HG03520 (cell line): ENCODE results near the gene OR51B5.
"Not testable (repeated sequence)": the region's sequence is repeated elsewhere in the genome, so short reads cannot be mapped to it uniquely, and the experiment has no call there.

Source experiments
- ATAC-seq: cut with Tn5 transposase; IDR thresholded peaks from one replicate; pipeline ENCODE4 v1.9.1; 2021; ENCODE audit warnings: mild to moderate bottlenecking, moderate library complexity; ENCODE audit not compliant: unreplicated experiment

The OR51B5 gene

GRCh38 chr11:5336331-5336730 lies 7.0 kb downstream of the OR51B5 start:
- no peak for ATAC-seq

- ATAC-seq, result no peak
These were observed 8.2 kb downstream of the OR51B5 start for GRCh38 chr11:5335170-5335569.

GRCh38 chr11:5324197-5324596 lies 19.1 kb downstream of the OR51B5 start, which contains the start of gene OR51B2:
TSS of gene OR51B2 (minus strand) at chr11:5324297. CDS start at chr11:5324297, 0 bp downstream.
- ATAC-seq, result no peak

GRCh38 chr11:5317292-5317691 lies 26.0 kb downstream of the OR51B5 start:
- no peak for ATAC-seq

- not testable (repeated sequence) for ATAC-seq
These were observed 29.8 kb downstream of the OR51B5 start for GRCh38 chr11:5313326-5314023.

- no peak for ATAC-seq
These were observed 32.9 kb downstream of the OR51B5 start for GRCh38 chr11:5310423-5310822.

- no peak for ATAC-seq
These were observed 35.9 kb downstream of the OR51B5 start for GRCh38 chr11:5307256-5308019.

- ATAC-seq, result no peak
These were observed 39.3 kb downstream of the OR51B5 start for GRCh38 chr11:5304046-5304445.

GRCh38 chr11:5303626-5304025 lies 39.7 kb downstream of the OR51B5 start:
- ATAC-seq, result no peak

GRCh38 chr11:5301846-5302245 lies 41.5 kb downstream of the OR51B5 start, which contains the start of gene OR51B4:
TSS of gene OR51B4 (minus strand) at chr11:5301946. CDS start at chr11:5301946, 0 bp downstream.
- ATAC-seq, result no peak

- no peak for ATAC-seq
These were observed 43.1 kb downstream of the OR51B5 start for GRCh38 chr11:5300251-5300650.

- no peak for ATAC-seq
These were observed 44.9 kb downstream of the OR51B5 start for GRCh38 chr11:5298451-5298850.

- ATAC-seq, result no peak
These were observed 45.5 kb downstream of the OR51B5 start for GRCh38 chr11:5297721-5298323.

- not testable (repeated sequence) for ATAC-seq
These were observed 48.9 kb downstream of the OR51B5 start for GRCh38 chr11:5294342-5294995.

- ATAC-seq, result no peak
These were observed 50.3 kb downstream of the OR51B5 start for GRCh38 chr11:5293028-5293427.
